HepG2 (cell line): Measurements from ENCODE around the gene ELP1. TPM values are rescaled to one million over a fixed set of nuclear protein-coding genes. Genes with fewer than 3 reads are reported as not detected.

Experiments
- CEBPG ChIP-seq: IDR thresholded peaks from 2 replicates; pipeline ENCODE4 v1.6.1; 2016
- FOXC1 ChIP-seq: sonication (generic); formaldehyde crosslinking; IDR thresholded peaks from 2 replicates; pipeline ENCODE4 v1.8.0; 2022; ENCODE audit warnings: mild to moderate bottlenecking, missing genetic modification reagents, borderline replicate concordance
- KDM3A ChIP-seq: IDR thresholded peaks from 2 replicates; pipeline ENCODE4 v1.6.1; 2018; ENCODE audit warnings: low read depth, missing compliant biosample characterization
- KLF11 ChIP-seq: IDR thresholded peaks from 2 replicates; pipeline ENCODE4 v1.6.1; 2016; ENCODE audit warnings: missing compliant biosample characterization
- MLLT10 ChIP-seq: sonication (generic); formaldehyde crosslinking; IDR thresholded peaks from 2 replicates; pipeline ENCODE4 v1.4.0; 2020; ENCODE audit warnings: missing genetic modification reagents
- POGZ ChIP-seq: sonication (generic); formaldehyde crosslinking; IDR thresholded peaks from 2 replicates; pipeline ENCODE4 v1.4.0; 2020; ENCODE audit warnings: mild to moderate bottlenecking, missing genetic modification reagents
- SOX13 ChIP-seq, 3 experiments: fragments of 450-650 bp in 1 of 3; sonication (generic) in 1 of 3; formaldehyde crosslinking in 1 of 3; IDR thresholded peaks in 2 of 3; conservative IDR thresholded peaks in 1 of 3; 2 replicates each; pipeline versions ENCODE4 v1.5.0 to v1.6.1; 2016 to 2020; ENCODE audit warnings: antibody characterized with exemption in 1 of 3, mild to moderate bottlenecking in 1 of 3, missing compliant biosample characterization in 1 of 3, missing genetic modification reagents in 1 of 3, moderate library complexity in 1 of 3
- SP5 ChIP-seq: IDR thresholded peaks from 2 replicates; pipeline ENCODE4 v1.6.1; 2016; ENCODE audit warnings: low read depth, borderline replicate concordance
- YY1 ChIP-seq: IDR thresholded peaks from 2 replicates; pipeline ENCODE4 v1.6.1; 2011; ENCODE audit warnings: low read length, low read depth, moderate library complexity, mild to moderate bottlenecking; ENCODE audit not compliant: insufficient read depth, insufficient replicate concordance
- ZBTB37 ChIP-seq: sonication (generic); formaldehyde crosslinking; IDR thresholded peaks from 2 replicates; pipeline ENCODE4 v1.4.0; 2020; ENCODE audit warnings: mild to moderate bottlenecking, missing genetic modification reagents
- ZMYM4 ChIP-seq: sonication (generic); formaldehyde crosslinking; IDR thresholded peaks from 2 replicates; pipeline ENCODE4 v1.8.1; 2023; ENCODE audit warnings: mild to moderate bottlenecking, missing genetic modification reagents
- ZNF280D ChIP-seq: sonication (generic); formaldehyde crosslinking; IDR thresholded peaks from 2 replicates; pipeline ENCODE4 v1.5.1; 2020; ENCODE audit warnings: mild to moderate bottlenecking, missing genetic modification reagents
- ZNF737 ChIP-seq: sonication (generic); formaldehyde crosslinking; IDR thresholded peaks from 2 replicates; pipeline ENCODE4 v1.5.0; 2020; ENCODE audit warnings: missing genetic modification reagents, mild to moderate bottlenecking, borderline replicate concordance
- polyA plus RNA-seq, 8 experiments: library from polyadenylated mRNA; depleted of rRNA in 3 of 8; stranded (reverse) in 7 of 8; unstranded in 1 of 8; fragments of >200 nt; fragmentation: Illumina TruSeq in 4 of 8; extraction: Trizol in 4 of 8; gene quantifications; 2 replicates each; pipeline versions ENCODE4 v1.2.1 to v1.2.3, GENCODE V29; 2011 to 2016; ENCODE audit warnings: low read depth in 4 of 8, missing spikeins in 1 of 8, mixed read lengths in 1 of 8; ENCODE audit not compliant: insufficient read depth in 1 of 8
- total RNA-seq, 5 experiments: library from RNA; depleted of rRNA; stranded (reverse); fragments of >200 nt; fragmentation: Illumina TruSeq; extraction: Trizol; gene quantifications; 2 replicates each; pipeline ENCODE4 v1.2.3, GENCODE V29; 2016; ENCODE audit warnings: low read depth in 1 of 5
- TF ChIP-seq, protein P1 (sequence below), 2 experiments: IDR thresholded peaks; 2 replicates each; pipeline ENCODE4 v1.6.1; 2011 to 2012; ENCODE audit warnings: low read length in 2 of 2, borderline replicate concordance in 1 of 2, low read depth in 1 of 2, mild to moderate bottlenecking in 1 of 2, moderate library complexity in 1 of 2

Gene ELP1
- total and polyA plus RNA-seq, 2 of the 13 experiments (the other 11 are each of a cell fraction or from before 2014, with no cell fraction given) = 157 to 275 TPM

DNA sequence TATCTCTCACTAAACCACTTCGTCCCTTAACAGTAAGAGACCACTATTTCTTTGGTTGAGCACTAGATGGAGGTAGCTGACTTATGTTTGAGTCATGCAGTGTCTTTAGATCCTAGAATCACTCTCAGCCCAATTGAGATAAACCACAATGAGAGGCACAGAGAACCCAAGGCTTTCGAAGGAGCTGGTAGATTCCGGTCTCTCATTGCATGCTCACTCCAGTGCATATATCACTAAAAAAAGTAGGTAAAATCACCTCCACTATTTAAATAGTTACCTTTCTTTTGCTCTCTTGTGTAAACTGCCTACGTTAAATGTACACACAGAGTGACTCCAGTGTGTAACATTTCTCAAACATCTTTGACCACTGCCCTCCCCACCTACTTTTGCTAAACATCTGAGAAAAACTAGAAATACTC is 44.3 kb downstream of the ELP1 start (continued):
- peak; percentile 22; the same call in 1 of the 2 replicates for TF ChIP-seq SOX13 (IDR thresholded peaks at IDR 0.05)
- peak in 1 of 2 experiments; percentile 78; a peak in 2 of 4 replicates for TF ChIP-seq SOX13 (CRISPR knock-in tag; conservative IDR thresholded peaks at IDR 0.05 in 1 of 2, IDR thresholded peaks at IDR 0.05 in 1 of 2)
- no peak for TF ChIP-seq FOXC1 (CRISPR knock-in tag)
- TF ChIP-seq ZNF280D (CRISPR knock-in tag) = 0 out of 2 replicates have a peak, but pooled peaks have one; percentile 44
- no peak for TF ChIP-seq YY1
- TF ChIP-seq ZMYM4 (CRISPR knock-in tag) = 0 out of 2 replicates have a peak, but pooled peaks have one; percentile 28
- no peak for TF ChIP-seq KDM3A (CRISPR knock-in tag)
- 0 out of 2 replicates have a peak, but pooled peaks have one; percentile 33 for TF ChIP-seq POGZ (CRISPR knock-in tag)
- TF ChIP-seq CEBPG = 0 out of 2 replicates have a peak, but pooled peaks have one; percentile 16
- TF ChIP-seq MLLT10 (CRISPR knock-in tag) = no peak
- TF ChIP-seq ZNF737 (CRISPR knock-in tag) = no peak
- TF ChIP-seq SP5 (CRISPR knock-in tag) = peak; percentile 42; the same call in 1 of the 2 replicates
- TF ChIP-seq, protein P1, sequence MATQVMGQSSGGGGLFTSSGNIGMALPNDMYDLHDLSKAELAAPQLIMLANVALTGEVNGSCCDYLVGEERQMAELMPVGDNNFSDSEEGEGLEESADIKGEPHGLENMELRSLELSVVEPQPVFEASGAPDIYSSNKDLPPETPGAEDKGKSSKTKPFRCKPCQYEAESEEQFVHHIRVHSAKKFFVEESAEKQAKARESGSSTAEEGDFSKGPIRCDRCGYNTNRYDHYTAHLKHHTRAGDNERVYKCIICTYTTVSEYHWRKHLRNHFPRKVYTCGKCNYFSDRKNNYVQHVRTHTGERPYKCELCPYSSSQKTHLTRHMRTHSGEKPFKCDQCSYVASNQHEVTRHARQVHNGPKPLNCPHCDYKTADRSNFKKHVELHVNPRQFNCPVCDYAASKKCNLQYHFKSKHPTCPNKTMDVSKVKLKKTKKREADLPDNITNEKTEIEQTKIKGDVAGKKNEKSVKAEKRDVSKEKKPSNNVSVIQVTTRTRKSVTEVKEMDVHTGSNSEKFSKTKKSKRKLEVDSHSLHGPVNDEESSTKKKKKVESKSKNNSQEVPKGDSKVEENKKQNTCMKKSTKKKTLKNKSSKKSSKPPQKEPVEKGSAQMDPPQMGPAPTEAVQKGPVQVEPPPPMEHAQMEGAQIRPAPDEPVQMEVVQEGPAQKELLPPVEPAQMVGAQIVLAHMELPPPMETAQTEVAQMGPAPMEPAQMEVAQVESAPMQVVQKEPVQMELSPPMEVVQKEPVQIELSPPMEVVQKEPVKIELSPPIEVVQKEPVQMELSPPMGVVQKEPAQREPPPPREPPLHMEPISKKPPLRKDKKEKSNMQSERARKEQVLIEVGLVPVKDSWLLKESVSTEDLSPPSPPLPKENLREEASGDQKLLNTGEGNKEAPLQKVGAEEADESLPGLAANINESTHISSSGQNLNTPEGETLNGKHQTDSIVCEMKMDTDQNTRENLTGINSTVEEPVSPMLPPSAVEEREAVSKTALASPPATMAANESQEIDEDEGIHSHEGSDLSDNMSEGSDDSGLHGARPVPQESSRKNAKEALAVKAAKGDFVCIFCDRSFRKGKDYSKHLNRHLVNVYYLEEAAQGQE (IDR thresholded peaks at IDR 0.05; ENCODE audit: borderline replicate concordance in 1 of 2, low read depth in 1 of 2, low read length in 2 of 2) = 0 out of 4 replicates have a peak, but pooled peaks of 1 of the 2 experiments have one; percentile 18
- TF ChIP-seq KLF11 (CRISPR knock-in tag) = no peak
- TF ChIP-seq ZBTB37 (CRISPR knock-in tag) = no peak
